Tibial nerve (tissue), 4 donors: Measurements from ENCODE around the gene SFN. TPM values are rescaled to one million over a fixed set of nuclear protein-coding genes. Genes with fewer than 3 reads are reported as not detected.
A peak's percentile ranks its signal among the peaks of the same experiment; 100 is the strongest.

Experiments used
- DNase-seq, 2 donors: peaks; one replicate each; pipeline ENCODE4 v3.0.0-alpha.2; 2019; ENCODE audit warnings: low spot score in 2 of 2
- H3K27ac ChIP-seq, 4 donors: fragments of 200-600 bp; sonication (generic) in 3 of 4; one replicate each; pipeline ENCODE4 v1.5.1; 2017 to 2019; ENCODE audit warnings: mild to moderate bottlenecking in 1 of 4
- H3K27me3 ChIP-seq, 2 donors: fragments of 200-600 bp; sonication (generic) in 1 of 2; one replicate each; pipeline versions ENCODE4 v1.5.1 to v1.6.0; 2017 to 2019
- H3K36me3 ChIP-seq, 3 donors: fragments of 200-600 bp; sonication (generic); one replicate each; pipeline ENCODE4 v1.5.1; 2018 to 2019
- H3K4me1 ChIP-seq, 4 donors: fragments of 200-600 bp; sonication (generic) in 3 of 4; one replicate each; pipeline ENCODE4 v1.5.1; 2017 to 2019
- H3K4me3 ChIP-seq, 4 donors: fragments of 200-600 bp; sonication (generic) in 3 of 4; one replicate each; pipeline ENCODE4 v1.5.1; 2017 to 2019; ENCODE audit warnings: mild to moderate bottlenecking in 1 of 4, moderate library complexity in 1 of 4
- H3K9me3 ChIP-seq, 4 donors: fragments of 200-600 bp; sonication (generic) in 3 of 4; one replicate each; pipeline ENCODE4 v1.5.1; 2017 to 2019
- CTCF ChIP-seq, 5 experiments: fragments of 200-600 bp in 3 of 5; fragments of 450-650 bp in 2 of 5; sonication (generic) in 3 of 5; IDR thresholded peaks; one replicate each; pipeline ENCODE4 v1.5.1; 2016 to 2019; ENCODE audit warnings: antibody characterized with exemption in 5 of 5, mild to moderate bottlenecking in 3 of 5, moderate library complexity in 2 of 5
- EP300 ChIP-seq, 2 donors: sonication (generic); formaldehyde crosslinking; IDR thresholded peaks; one replicate each; pipeline ENCODE4 v1.6.1; 2017; ENCODE audit warnings: antibody characterized with exemption in 2 of 2, mild to moderate bottlenecking in 1 of 2
- POLR2A ChIP-seq, 2 donors: fragments of 450-650 bp; IDR thresholded peaks; one replicate each; pipeline ENCODE4 v1.6.1; 2017; ENCODE audit warnings: antibody characterized with exemption in 2 of 2, mild to moderate bottlenecking in 2 of 2, moderate library complexity in 2 of 2
- WGBS, 2 donors: methylation state at CpG; one replicate each; pipeline ENCODE4 v1.1.5; 2018; 5-methylcytosine and 5-hydroxymethylcytosine counted together
- total RNA-seq, 4 donors: library from RNA; depleted of rRNA; stranded (reverse); fragments of >200 nt; gene quantifications; one replicate each; pipeline ENCODE4 v1.1.0, GENCODE V29; 2016

SFN gene
- total RNA-seq, 4 donors from 2014 or later: not detected

GRCh38 chr1:26890467-26890796, 27.5 kb downstream of the SFN start:
- H3K4me1 ChIP-seq: peaks cover 5 to 28% (median 17%) of the 10 kb centered on the region in 4 donors
- H3K9me3 ChIP-seq: no peaks in the 10 kb centered on the region
- TF ChIP-seq EP300 (IDR thresholded peaks at IDR 0.05): no peak
- TF ChIP-seq CTCF (IDR thresholded peaks at IDR 0.05): no peak
- no peak for TF ChIP-seq POLR2A (IDR thresholded peaks at IDR 0.05)
- peaks cover 4 to 77% (median 32%) of the 10 kb centered on the region in 3 donors for H3K36me3 ChIP-seq
- 0 to 3% methylated on average over 12 of the region's 12 CpGs for WGBS, 2 donors
- H3K4me3 ChIP-seq: peak overlapping the region; percentile 75 to 97 (median 81)
- peak in 1 of 2 donors; percentile 5 for DNase-seq
- H3K27ac ChIP-seq: peak overlapping the region; percentile 85 to 97 (median 92)
- no peaks in the 10 kb centered on the region for H3K27me3 ChIP-seq

GRCh38 chr1:26894263-26894662, 31.3 kb downstream of the SFN start:
- DNase-seq: no peak
- TF ChIP-seq EP300 (IDR thresholded peaks at IDR 0.05) (no peak), CTCF (IDR thresholded peaks at IDR 0.05) (no peak), POLR2A (IDR thresholded peaks at IDR 0.05) (no peak)
- H3K4me1 ChIP-seq: peaks cover 3 to 35% (median 11%) of the 10 kb centered on the region in 4 donors
- no peaks in the 10 kb centered on the region for H3K27me3 ChIP-seq
- peaks cover 7 to 70% (median 24%) of the 10 kb centered on the region in 3 donors for H3K36me3 ChIP-seq
- 88 to 89% methylated on average over 13 of the region's 13 CpGs for WGBS, 2 donors
- H3K27ac ChIP-seq: no peak overlapping the region
- H3K9me3 ChIP-seq: no peaks in the 10 kb centered on the region
- H3K4me3 ChIP-seq: no peak overlapping the region

- TF ChIP-seq POLR2A (IDR thresholded peaks at IDR 0.05) (no peak), CTCF (IDR thresholded peaks at IDR 0.05) (no peak), EP300 (IDR thresholded peaks at IDR 0.05) (no peak)
- WGBS, 2 donors: 89 to 91% methylated on average over 8 of the region's 9 CpGs
- Histone ChIP-seq H3K27me3 (no peaks in the 10 kb centered on the region), H3K27ac (no peak overlapping the region), H3K36me3 (peaks cover 4 to 60% (median 19%) of the 10 kb centered on the region in 3 donors), H3K9me3 (no peaks in the 10 kb centered on the region), H3K4me1 (peaks cover 4 to 34% (median 7%) of the 10 kb centered on the region in 4 donors), H3K4me3 (no peak overlapping the region)
- DNase-seq: no peak
Observed at GRCh38 chr1:26897351-26897750, 34.4 kb downstream of the SFN start.

GRCh38 chr1:26900001-26900814, 37.3 kb downstream of the SFN start, which contains the start of gene GPATCH3:
GPATCH3 (minus strand) TSS chr1:26900467; CDS start chr1:26900442, 25 bp downstream.
- TF ChIP-seq POLR2A (IDR thresholded peaks at IDR 0.05) (peak in 1 of 2 donors; percentile 46), EP300 (IDR thresholded peaks at IDR 0.05) (peak; percentile 25 to 90), CTCF (IDR thresholded peaks at IDR 0.05) (peak in 1 of 5 experiments; percentile 25)
- WGBS, 2 donors: 1 to 4% methylated on average over 50 of the region's 50 CpGs
- Histone ChIP-seq H3K4me1 (peaks cover 4 to 34% (median 7%) of the 10 kb centered on the region in 4 donors), H3K27ac (peak within 1 kb of the TSS; percentile 72 to 87 (median 78)), H3K4me3 (peak within 1 kb of the TSS; percentile 70 to 97 (median 87)), H3K9me3 (no peaks in the 10 kb centered on the region), H3K36me3 (peaks cover 2 to 32% (median 4%) of the 10 kb centered on the region in 3 donors), H3K27me3 (no peaks in the 10 kb centered on the region)
- DNase-seq: peak; percentile 93 to 96
